ENCODE results near the gene GZF1. TPM values are rescaled to one million over a fixed set of nuclear protein-coding genes. Genes with fewer than 3 reads are reported as not detected.

GZF1 gene
- total RNA-seq, 1 experiment from 2014 or later: 17.0 TPM

- H3K79me1 ChIP-seq (ENCODE audit: insufficient read depth, low read depth, low read length, poor library complexity, severe bottlenecking): peaks cover 3% of the 10 kb centered on the region
Measured at GRCh38 chr20:23366384-23366783, 4.4 kb downstream of the GZF1 start.

More at GRCh38 chr20:23366384-23366783, 4.4 kb downstream of the GZF1 start:
- H4K8ac ChIP-seq (replicated peaks; ENCODE audit: insufficient read length, low read depth, low read length): no peak overlapping the region
- H3K9me3 Mint-ChIP-seq: no peaks in the 10 kb centered on the region
- no peak overlapping the region for H3K18ac ChIP-seq (ENCODE audit: insufficient read length, low read depth, low read length)
- H3K4me1 Mint-ChIP-seq: peaks cover 12 to 21% of the 10 kb centered on the region in 2 experiments
- H3K4me1 ChIP-seq (ENCODE audit: insufficient read depth, low read length): no peaks in the 10 kb centered on the region; the same call in 1 of the 2 replicates
- no peak overlapping the region for H3K23ac ChIP-seq (ENCODE audit: insufficient read length, low read depth, low read length)
- no peak overlapping the region for H4K5ac ChIP-seq (ENCODE audit: insufficient read length, low read depth, low read length)
- H3K4me3 Mint-ChIP-seq: no peak overlapping the region
- H3K4ac ChIP-seq (ENCODE audit: low read depth, low read length): no peak overlapping the region
- H3K27me3 ChIP-seq (ENCODE audit: insufficient read depth, low read length): no peaks in the 10 kb centered on the region
- H3K9ac ChIP-seq (ENCODE audit: extremely low read depth, insufficient read length, low read length): no peak overlapping the region
- H3K56ac ChIP-seq (ENCODE audit: insufficient read length, low read depth, low read length): no peak overlapping the region
- H2AFZ ChIP-seq (ENCODE audit: low read length): no peak overlapping the region
- no peak overlapping the region for H2BK120ac ChIP-seq (ENCODE audit: low read depth, low read length, poor library complexity, severe bottlenecking)
- WGBS (ENCODE audit: extremely low coverage, insufficient read length, low lambda C conversion rate): no CpG with 5 or more reads among the region's 1 CpG
- H3K4me2 ChIP-seq (ENCODE audit: insufficient read depth, insufficient read length, low read length): no peak overlapping the region
- TF ChIP-seq, protein P1, sequence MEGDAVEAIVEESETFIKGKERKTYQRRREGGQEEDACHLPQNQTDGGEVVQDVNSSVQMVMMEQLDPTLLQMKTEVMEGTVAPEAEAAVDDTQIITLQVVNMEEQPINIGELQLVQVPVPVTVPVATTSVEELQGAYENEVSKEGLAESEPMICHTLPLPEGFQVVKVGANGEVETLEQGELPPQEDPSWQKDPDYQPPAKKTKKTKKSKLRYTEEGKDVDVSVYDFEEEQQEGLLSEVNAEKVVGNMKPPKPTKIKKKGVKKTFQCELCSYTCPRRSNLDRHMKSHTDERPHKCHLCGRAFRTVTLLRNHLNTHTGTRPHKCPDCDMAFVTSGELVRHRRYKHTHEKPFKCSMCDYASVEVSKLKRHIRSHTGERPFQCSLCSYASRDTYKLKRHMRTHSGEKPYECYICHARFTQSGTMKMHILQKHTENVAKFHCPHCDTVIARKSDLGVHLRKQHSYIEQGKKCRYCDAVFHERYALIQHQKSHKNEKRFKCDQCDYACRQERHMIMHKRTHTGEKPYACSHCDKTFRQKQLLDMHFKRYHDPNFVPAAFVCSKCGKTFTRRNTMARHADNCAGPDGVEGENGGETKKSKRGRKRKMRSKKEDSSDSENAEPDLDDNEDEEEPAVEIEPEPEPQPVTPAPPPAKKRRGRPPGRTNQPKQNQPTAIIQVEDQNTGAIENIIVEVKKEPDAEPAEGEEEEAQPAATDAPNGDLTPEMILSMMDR (conservative IDR thresholded peaks at IDR 0.05): no peak
- no peak overlapping the region for H2AK5ac ChIP-seq (ENCODE audit: insufficient read length, low read length)
- peaks cover 28 to 56% (median 46%) of the 10 kb centered on the region in 3 experiments for H3K36me3 Mint-ChIP-seq (ENCODE audit: insufficient read depth in 1 of 3, low read depth in 3 of 3)
- H3K27me3 Mint-ChIP-seq (ENCODE audit: low read depth): no peaks in the 10 kb centered on the region
- no peak overlapping the region for H2BK20ac ChIP-seq (ENCODE audit: low read depth, low read length, poor library complexity, severe bottlenecking)
- no peak overlapping the region for H3K27ac ChIP-seq (ENCODE audit: insufficient read length, low read depth, low read length)
- no peak overlapping the region for H3T11ph ChIP-seq (ENCODE audit: low read length)
- no peak overlapping the region for H2BK5ac ChIP-seq (ENCODE audit: insufficient read length, low read length)
- peaks cover 6% of the 10 kb centered on the region for H3K23me2 ChIP-seq (ENCODE audit: insufficient read length, low read depth, low read length, poor library complexity, severe bottlenecking)
- H3K79me2 ChIP-seq (ENCODE audit: insufficient read depth, low read length): peaks cover 7% of the 10 kb centered on the region; the same call in 1 of the 2 replicates
- no peak for DNase-seq
- no peaks in the 10 kb centered on the region for H4K20me1 ChIP-seq (ENCODE audit: control insufficient read depth, insufficient read depth, insufficient read length)
- H3K14ac ChIP-seq (ENCODE audit: insufficient read depth, low read length): no peak overlapping the region
- 0 out of 7 replicates have a peak overlapping the region, but pooled peaks of 1 of the 3 experiments have one; percentile 50 for H3K27ac Mint-ChIP-seq
- H2BK12ac ChIP-seq (ENCODE audit: insufficient read length, low read depth, low read length): no peak overlapping the region
- no peaks in the 10 kb centered on the region for H3K9me3 ChIP-seq (ENCODE audit: control insufficient read depth, low read depth, low read length)
- H2BK15ac ChIP-seq (ENCODE audit: low read depth, low read length): no peak overlapping the region
- H4K91ac ChIP-seq (ENCODE audit: insufficient read length, low read depth, low read length): no peak overlapping the region
